GM12874 (cell line): Measurements from ENCODE around the gene RPS6KA3.

Experiments
- CTCF ChIP-seq: IDR thresholded peaks from 2 replicates; pipeline ENCODE4 v1.5.1; 2011; ENCODE audit warnings: low read depth, mild to moderate bottlenecking, control low read depth, low read length, moderate library complexity; ENCODE audit not compliant: insufficient read depth

Gene RPS6KA3

GRCh38 chrX:20294957-20295356 lies 28.2 kb upstream of the RPS6KA3 start:
- no peak for TF ChIP-seq CTCF

- TF ChIP-seq CTCF = no peak
These were observed 27.6 kb upstream of the RPS6KA3 start for GRCh38 chrX:20294284-20294683.

GRCh38 chrX:20285511-20285910 lies 18.8 kb upstream of the RPS6KA3 start:
- TF ChIP-seq CTCF = no peak

GRCh38 chrX:20284992-20285391 lies 18.3 kb upstream of the RPS6KA3 start:
- TF ChIP-seq CTCF = no peak

- no peak for TF ChIP-seq CTCF
These were observed 17.7 kb upstream of the RPS6KA3 start for GRCh38 chrX:20284444-20284843.

- no peak for TF ChIP-seq CTCF
These were observed 14.2 kb upstream of the RPS6KA3 start for GRCh38 chrX:20280938-20281337.

GRCh38 chrX:20274121-20274520 lies 7.4 kb upstream of the RPS6KA3 start:
- TF ChIP-seq CTCF = no peak

GRCh38 chrX:20271730-20272129 lies 5.0 kb upstream of the RPS6KA3 start:
- no peak for TF ChIP-seq CTCF
